GM12891 (cell line): ENCODE data around the gene DENND4B.

Experiments used
- PAX5 ChIP-seq: IDR thresholded peaks from 2 replicates; pipeline ENCODE4 v1.6.1; 2011; ENCODE audit warnings: low read length, moderate library complexity, mild to moderate bottlenecking; ENCODE audit not compliant: insufficient read depth, severe bottlenecking
- POLR2A ChIP-seq: IDR thresholded peaks from 2 replicates; pipeline ENCODE4 v1.6.1; 2011; ENCODE audit warnings: low read depth, low read length, control low read depth
- POLR2AphosphoS5 ChIP-seq: IDR thresholded peaks from 2 replicates; pipeline ENCODE4 v1.6.1; 2011; ENCODE audit warnings: low read depth, low read length, control low read depth
- POU2F2 ChIP-seq: IDR thresholded peaks from 2 replicates; pipeline ENCODE4 v1.6.1; 2011; ENCODE audit warnings: low read depth, mild to moderate bottlenecking, control low read depth, low read length, moderate library complexity
- SPI1 ChIP-seq: IDR thresholded peaks from 2 replicates; pipeline ENCODE4 v1.6.1; 2011; ENCODE audit warnings: low read depth, low read length, control low read depth
- TAF1 ChIP-seq: IDR thresholded peaks from 2 replicates; pipeline ENCODE4 v1.6.1; 2011; ENCODE audit warnings: low read depth, low read length, control low read depth

DNA sequence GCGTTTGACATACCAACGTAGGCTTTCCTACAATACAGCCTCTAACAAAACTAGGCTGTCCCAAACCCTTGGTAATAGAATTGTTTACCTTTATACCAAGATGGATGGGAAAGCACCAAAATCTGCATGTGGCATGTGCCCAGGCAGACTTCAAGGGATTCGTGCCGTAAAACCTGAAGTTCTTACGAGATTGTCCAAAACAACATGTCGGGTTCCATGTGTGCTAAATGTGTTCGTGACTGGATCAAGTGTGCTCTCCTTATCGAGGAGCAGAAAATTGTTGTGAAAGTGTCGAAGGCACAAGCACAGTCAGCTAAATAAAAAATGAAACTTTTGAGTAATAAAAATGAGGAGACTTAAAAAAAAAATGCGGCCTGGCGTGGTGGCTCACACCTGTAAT is 49.1 kb upstream of the DENND4B start:
- TF ChIP-seq POLR2A (no peak), POLR2AphosphoS5 (peak; percentile 56; the same call in 1 of the 2 replicates), POU2F2 (no peak), TAF1 (no peak), SPI1 (no peak), PAX5 (no peak)
